ENCODE results near the gene CLDN3.

The CLDN3 gene

GRCh38 chr7:73773700-73774517, 3.8 kb upstream of the CLDN3 start:
- no peak for DNase-seq

- no peak for DNase-seq
Observed at GRCh38 chr7:73770860-73771670, 995 bp upstream of the CLDN3 start.

- no peak for DNase-seq
Observed at GRCh38 chr7:73769481-73770001, 529 bp downstream of the CLDN3 start.

- DNase-seq, result peak; percentile 67
Observed at GRCh38 chr7:73768641-73769480, 1.2 kb downstream of the CLDN3 start.

GRCh38 chr7:73766556-73767229, 3.4 kb downstream of the CLDN3 start:
- DNase-seq, result no peak

- DNase-seq, result no peak
Observed at GRCh38 chr7:73762659-73762999, 7.4 kb downstream of the CLDN3 start.

GRCh38 chr7:73761854-73762658, 8.0 kb downstream of the CLDN3 start:
- peak; percentile 55 for DNase-seq

- DNase-seq, result no peak
Observed at GRCh38 chr7:73758581-73759138, 11.4 kb downstream of the CLDN3 start.

- DNase-seq, result no peak
Observed at GRCh38 chr7:73749931-73750776, 19.9 kb downstream of the CLDN3 start.

- DNase-seq, result no peak
Observed at GRCh38 chr7:73746378-73746777, 23.7 kb downstream of the CLDN3 start.

GRCh38 chr7:73742753-73743641, 27.1 kb downstream of the CLDN3 start:
- peak; percentile 87 for DNase-seq

GRCh38 chr7:73742338-73742752, 27.7 kb downstream of the CLDN3 start:
- no peak for DNase-seq

- DNase-seq, result peak; percentile 59
Observed at GRCh38 chr7:73741600-73741999, 28.5 kb downstream of the CLDN3 start.

GRCh38 chr7:73740771-73741170, 29.3 kb downstream of the CLDN3 start:
- peak; percentile 52 for DNase-seq

- DNase-seq, result no peak
Observed at GRCh38 chr7:73740212-73740611, 29.9 kb downstream of the CLDN3 start.

- no peak for DNase-seq
Observed at GRCh38 chr7:73739387-73739767, 30.7 kb downstream of the CLDN3 start.

GRCh38 chr7:73738612-73739386, 31.3 kb downstream of the CLDN3 start, which contains the start of gene ABHD11:
TSS of gene ABHD11 (minus strand) at chr7:73738802. CDS start at chr7:73738770, 32 bp downstream.
- DNase-seq, result peak; percentile 96

GRCh38 chr7:73738220-73738611, 31.9 kb downstream of the CLDN3 start:
- DNase-seq, result no peak
